ENCODE measurements around the gene ARHGEF7.

DNA sequence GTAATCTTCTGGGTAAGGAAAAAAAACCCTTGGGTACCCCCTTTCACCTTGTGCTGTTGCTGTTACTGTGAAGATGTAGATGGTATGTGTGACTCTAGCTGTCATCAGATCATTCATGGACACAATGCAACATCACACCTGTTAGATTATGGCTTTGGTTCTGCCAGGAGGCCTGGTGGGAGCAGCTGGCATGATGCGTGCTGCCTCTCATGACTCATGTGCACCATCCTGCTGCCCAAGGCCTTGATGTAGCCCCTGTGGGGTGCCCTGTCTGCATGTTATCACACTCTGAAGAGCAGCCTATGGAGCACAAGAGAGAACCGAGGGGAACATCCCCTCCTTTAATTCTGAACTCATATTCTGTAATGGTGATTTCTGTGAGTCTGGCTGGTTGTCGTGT, 147.6 kb downstream of the ARHGEF7 start:
- TF ChIP-seq POLR2A (IDR thresholded peaks at IDR 0.05; ENCODE audit: low read depth, low read length) (no peak), POLR2AphosphoS5 (IDR thresholded peaks at IDR 0.05; ENCODE audit: low read depth, low read length) (no peak)
